ENCODE measurements around the gene CDKN2B-AS1. TPM values are rescaled to one million over a fixed set of nuclear protein-coding genes. Genes with fewer than 3 reads are reported as not detected.

Gene CDKN2B-AS1
- total RNA-seq, 1 experiment from 2014 or later = not detected

GRCh38 chr9:22131817-22132216 lies 137.2 kb downstream of the CDKN2B-AS1 start:
- H3K23ac ChIP-seq (ENCODE audit: insufficient read length, low read depth, low read length) = no peak overlapping the region
- no peak overlapping the region for H4K91ac ChIP-seq (ENCODE audit: insufficient read length, low read depth, low read length)
- no peak overlapping the region for H3K14ac ChIP-seq (ENCODE audit: insufficient read depth, low read length)
- no peak overlapping the region for H2BK15ac ChIP-seq (ENCODE audit: low read depth, low read length)
- no peaks in the 10 kb centered on the region for H3K27me3 ChIP-seq (ENCODE audit: insufficient read depth, low read length)
- H3K79me2 ChIP-seq (ENCODE audit: insufficient read depth, low read length) = no peaks in the 10 kb centered on the region
- Mint-ChIP-seq H3K27ac (no peak overlapping the region), H3K4me1 (peaks cover 0 to 4% of the 10 kb centered on the region in 2 experiments; a peak in 2 of 4 replicates), H3K27me3 (ENCODE audit: low read depth) (no peaks in the 10 kb centered on the region), H3K4me3 (no peak overlapping the region), H3K36me3 (ENCODE audit: insufficient read depth in 1 of 3, low read depth in 3 of 3) (no peaks in the 10 kb centered on the region), H3K9me3 (no peaks in the 10 kb centered on the region)
- no peak overlapping the region for H4K8ac ChIP-seq (replicated peaks; ENCODE audit: insufficient read length, low read depth, low read length)
- TF ChIP-seq CTCF (conservative IDR thresholded peaks at IDR 0.05) = no peak
- H3K4ac ChIP-seq (ENCODE audit: low read depth, low read length) = no peak overlapping the region
- H2AK5ac ChIP-seq (ENCODE audit: insufficient read length, low read length) = no peak overlapping the region
- no peak overlapping the region for H3K56ac ChIP-seq (ENCODE audit: insufficient read length, low read depth, low read length)
- no peaks in the 10 kb centered on the region for H3K4me1 ChIP-seq (ENCODE audit: insufficient read depth, low read length)
- DNase-seq = no peak
- H4K5ac ChIP-seq (ENCODE audit: insufficient read length, low read depth, low read length) = no peak overlapping the region
- no peak overlapping the region for H3K9ac ChIP-seq (ENCODE audit: extremely low read depth, insufficient read length, low read length)
- no peak overlapping the region for H3K18ac ChIP-seq (ENCODE audit: insufficient read length, low read depth, low read length)
- no peak overlapping the region for H2BK12ac ChIP-seq (ENCODE audit: insufficient read length, low read depth, low read length)
- no peaks in the 10 kb centered on the region for H3K9me3 ChIP-seq (ENCODE audit: control insufficient read depth, low read depth, low read length)
- no peaks in the 10 kb centered on the region for H3K79me1 ChIP-seq (ENCODE audit: insufficient read depth, low read depth, low read length, poor library complexity, severe bottlenecking)
- H2BK120ac ChIP-seq (ENCODE audit: low read depth, low read length, poor library complexity, severe bottlenecking) = no peak overlapping the region
- no peaks in the 10 kb centered on the region for H4K20me1 ChIP-seq (ENCODE audit: control insufficient read depth, insufficient read depth, insufficient read length)
- no peak overlapping the region for H2BK5ac ChIP-seq (ENCODE audit: insufficient read length, low read length)
- H3T11ph ChIP-seq (ENCODE audit: low read length) = no peak overlapping the region
- no peak overlapping the region for H2AFZ ChIP-seq (ENCODE audit: low read length)
- no peaks in the 10 kb centered on the region for H3K23me2 ChIP-seq (ENCODE audit: insufficient read length, low read depth, low read length, poor library complexity, severe bottlenecking)
- no peak overlapping the region for H3K4me2 ChIP-seq (ENCODE audit: insufficient read depth, insufficient read length, low read length)
- no peak overlapping the region for H3K27ac ChIP-seq (ENCODE audit: insufficient read length, low read depth, low read length)
- no peak overlapping the region for H2BK20ac ChIP-seq (ENCODE audit: low read depth, low read length, poor library complexity, severe bottlenecking)

Data from H9 (cell line).